ENCODE results near the gene PTPRCAP. TPM values are rescaled to one million over a fixed set of nuclear protein-coding genes. Genes with fewer than 3 reads are reported as not detected.

Gene PTPRCAP
- total RNA-seq, 1 experiment from 2014 or later: 1.7 TPM

- H3K4me1 Mint-ChIP-seq: peaks cover 23 to 38% of the 10 kb centered on the region in 2 experiments
- no peaks in the 10 kb centered on the region for H3K23me2 ChIP-seq (ENCODE audit: insufficient read length, low read depth, low read length, poor library complexity, severe bottlenecking)
Measured at GRCh38 chr11:67411785-67412152, 25.7 kb downstream of the PTPRCAP start.

More at GRCh38 chr11:67411785-67412152, 25.7 kb downstream of the PTPRCAP start:
- no peak overlapping the region for H3K27ac ChIP-seq (ENCODE audit: insufficient read length, low read depth, low read length)
- no peak overlapping the region for H2BK12ac ChIP-seq (ENCODE audit: insufficient read length, low read depth, low read length)
- no peak overlapping the region for H2BK120ac ChIP-seq (ENCODE audit: low read depth, low read length, poor library complexity, severe bottlenecking)
- H3K36me3 Mint-ChIP-seq (ENCODE audit: insufficient read depth in 1 of 3, low read depth in 3 of 3): no peaks in the 10 kb centered on the region
- no peak overlapping the region for H3K4ac ChIP-seq (ENCODE audit: low read depth, low read length)
- H4K91ac ChIP-seq (ENCODE audit: insufficient read length, low read depth, low read length): no peak overlapping the region
- H4K20me1 ChIP-seq (ENCODE audit: control insufficient read depth, insufficient read depth, insufficient read length): no peaks in the 10 kb centered on the region
- no peak overlapping the region for H3K18ac ChIP-seq (ENCODE audit: insufficient read length, low read depth, low read length)
- no peak overlapping the region for H3T11ph ChIP-seq (ENCODE audit: low read length)
- no peak overlapping the region for H4K8ac ChIP-seq (replicated peaks; ENCODE audit: insufficient read length, low read depth, low read length)
- H3K23ac ChIP-seq (ENCODE audit: insufficient read length, low read depth, low read length): no peak overlapping the region
- H3K27ac Mint-ChIP-seq: no peak overlapping the region
- no CpG with 5 or more reads among the region's 7 CpGs for WGBS (ENCODE audit: extremely low coverage, insufficient read length, low lambda C conversion rate)
- no peaks in the 10 kb centered on the region for H3K79me2 ChIP-seq (ENCODE audit: insufficient read depth, low read length)
- H3K27me3 Mint-ChIP-seq (ENCODE audit: low read depth): peaks cover 50% of the 10 kb centered on the region
- no peak overlapping the region for H4K5ac ChIP-seq (ENCODE audit: insufficient read length, low read depth, low read length)
- H3K14ac ChIP-seq (ENCODE audit: insufficient read depth, low read length): no peak overlapping the region
- no peak overlapping the region for H3K4me2 ChIP-seq (ENCODE audit: insufficient read depth, insufficient read length, low read length)
- no peaks in the 10 kb centered on the region for H3K79me1 ChIP-seq (ENCODE audit: insufficient read depth, low read depth, low read length, poor library complexity, severe bottlenecking)
- no peak overlapping the region for H2BK5ac ChIP-seq (ENCODE audit: insufficient read length, low read length)
- no peak for DNase-seq
- no peak overlapping the region for H3K9ac ChIP-seq (ENCODE audit: extremely low read depth, insufficient read length, low read length)
- H3K4me3 Mint-ChIP-seq: no peak overlapping the region
- no peak for TF ChIP-seq CTCF (conservative IDR thresholded peaks at IDR 0.05)
- no peak overlapping the region for H2AFZ ChIP-seq (ENCODE audit: low read length)
- no peak overlapping the region for H2BK20ac ChIP-seq (ENCODE audit: low read depth, low read length, poor library complexity, severe bottlenecking)
- H3K9me3 ChIP-seq (ENCODE audit: control insufficient read depth, low read depth, low read length): no peaks in the 10 kb centered on the region
- no peak overlapping the region for H3K56ac ChIP-seq (ENCODE audit: insufficient read length, low read depth, low read length)
- no peaks in the 10 kb centered on the region for H3K4me1 ChIP-seq (ENCODE audit: insufficient read depth, low read length)
- H3K27me3 ChIP-seq (ENCODE audit: insufficient read depth, low read length): no peaks in the 10 kb centered on the region
- no peaks in the 10 kb centered on the region; a peak in 1 of 5 replicates for H3K9me3 Mint-ChIP-seq
- no peak overlapping the region for H2BK15ac ChIP-seq (ENCODE audit: low read depth, low read length)
- H2AK5ac ChIP-seq (ENCODE audit: insufficient read length, low read length): no peak overlapping the region
